ENCODE measurements around the gene TSPO.
"Not testable (repeated sequence)": the region's sequence is repeated elsewhere in the genome, so short reads cannot be mapped to it uniquely, and the experiment has no call there.

DNA sequence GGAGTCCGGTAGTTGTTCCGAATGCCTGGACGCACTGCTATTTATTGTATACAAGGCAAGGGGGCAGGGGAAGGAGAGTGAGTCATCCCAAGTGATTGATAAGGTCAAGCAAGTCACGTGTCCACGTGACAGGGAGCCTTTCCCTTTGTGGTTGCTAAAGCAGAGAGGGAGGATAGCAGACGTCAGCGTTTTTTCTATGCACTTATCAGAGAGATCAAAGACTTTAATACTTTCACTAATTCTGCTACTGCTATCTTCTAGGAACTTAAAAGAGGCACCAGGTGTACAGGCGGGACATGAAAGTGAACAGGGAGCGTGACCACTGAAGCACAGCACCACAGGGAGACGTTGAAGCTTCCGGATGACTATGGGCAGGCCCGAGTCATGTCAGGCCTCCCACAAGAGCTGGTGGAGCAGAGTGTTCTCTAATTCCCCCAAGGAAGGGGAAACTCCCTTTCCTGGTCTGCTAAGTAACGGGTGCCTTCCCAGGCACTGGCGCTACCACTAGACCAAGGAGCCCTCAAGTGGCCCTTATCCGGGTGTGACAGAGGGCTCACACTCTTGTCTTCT lies 47.2 kb upstream of the TSPO start:
- TF ChIP-seq, protein P1, sequence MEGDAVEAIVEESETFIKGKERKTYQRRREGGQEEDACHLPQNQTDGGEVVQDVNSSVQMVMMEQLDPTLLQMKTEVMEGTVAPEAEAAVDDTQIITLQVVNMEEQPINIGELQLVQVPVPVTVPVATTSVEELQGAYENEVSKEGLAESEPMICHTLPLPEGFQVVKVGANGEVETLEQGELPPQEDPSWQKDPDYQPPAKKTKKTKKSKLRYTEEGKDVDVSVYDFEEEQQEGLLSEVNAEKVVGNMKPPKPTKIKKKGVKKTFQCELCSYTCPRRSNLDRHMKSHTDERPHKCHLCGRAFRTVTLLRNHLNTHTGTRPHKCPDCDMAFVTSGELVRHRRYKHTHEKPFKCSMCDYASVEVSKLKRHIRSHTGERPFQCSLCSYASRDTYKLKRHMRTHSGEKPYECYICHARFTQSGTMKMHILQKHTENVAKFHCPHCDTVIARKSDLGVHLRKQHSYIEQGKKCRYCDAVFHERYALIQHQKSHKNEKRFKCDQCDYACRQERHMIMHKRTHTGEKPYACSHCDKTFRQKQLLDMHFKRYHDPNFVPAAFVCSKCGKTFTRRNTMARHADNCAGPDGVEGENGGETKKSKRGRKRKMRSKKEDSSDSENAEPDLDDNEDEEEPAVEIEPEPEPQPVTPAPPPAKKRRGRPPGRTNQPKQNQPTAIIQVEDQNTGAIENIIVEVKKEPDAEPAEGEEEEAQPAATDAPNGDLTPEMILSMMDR (IDR thresholded peaks at IDR 0.05), result not testable (repeated sequence)
- not testable (repeated sequence) for TF ChIP-seq EZH2phosphoT487, EZH2 (IDR thresholded peaks at IDR 0.05)
